NCI-H510A treated with DMSO at 0.1 percent for 48 hours (cell line): Measurements from ENCODE around the gene TAP1.
"Not testable (repeated sequence)": the region's sequence is repeated elsewhere in the genome, so short reads cannot be mapped to it uniquely, and the experiment has no call there.

Source experiments
- DNase-seq: peaks from one replicate; lab custom pipeline; 2025; lab: John Stamatoyannopoulos, UW

Gene TAP1

DNA sequence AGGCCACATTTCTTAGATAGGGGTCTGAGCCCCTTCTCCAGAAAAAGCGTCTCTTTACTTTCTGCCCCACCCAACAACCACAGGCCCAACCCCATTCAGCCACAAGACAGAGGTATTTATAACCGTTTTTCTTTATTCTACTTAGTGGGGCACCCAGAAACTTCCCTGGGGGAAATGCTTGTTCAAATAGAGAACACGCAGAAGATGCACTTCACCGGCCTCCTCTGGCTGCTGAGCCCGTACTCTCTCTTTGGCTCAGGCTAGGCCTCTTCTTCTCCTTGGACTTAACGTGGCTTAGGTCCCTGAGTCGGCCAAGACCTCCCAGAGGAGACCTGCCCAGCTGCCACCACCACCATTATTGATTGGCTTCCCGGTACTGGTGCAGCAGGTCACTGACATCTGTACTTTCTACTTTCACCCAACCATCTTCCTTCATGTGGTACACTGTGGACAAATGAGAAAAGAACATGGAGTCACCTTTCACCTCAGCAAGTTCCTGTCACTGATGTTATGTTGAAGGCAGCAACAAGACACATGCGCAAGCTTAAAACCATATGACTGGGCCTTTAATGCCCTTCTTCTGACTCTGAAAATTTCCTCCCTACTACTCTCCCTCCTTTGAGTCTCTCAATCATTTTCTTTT is 12.8 kb downstream of the TAP1 start:
- no peak for DNase-seq

DNA sequence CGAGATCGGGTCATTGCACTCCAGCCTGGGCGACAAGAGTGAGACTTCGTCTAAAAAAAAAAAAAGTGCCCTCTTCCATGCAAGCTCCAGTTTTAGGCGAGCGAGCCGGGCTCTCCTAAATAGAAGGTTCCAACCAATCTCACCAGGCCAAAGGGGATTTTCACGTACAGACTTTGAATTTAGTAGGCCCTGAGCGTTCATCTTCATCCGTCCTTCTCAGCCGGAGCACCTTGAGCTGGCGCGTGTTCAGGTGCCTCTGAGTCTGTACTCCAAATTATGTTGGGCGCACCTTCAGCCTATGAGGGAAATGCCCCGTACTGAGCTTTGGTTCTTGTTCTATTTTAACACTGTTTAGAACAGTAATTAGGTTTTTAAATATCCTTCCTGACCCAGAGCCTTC is 14.1 kb downstream of the TAP1 start:
- DNase-seq: no peak

DNA sequence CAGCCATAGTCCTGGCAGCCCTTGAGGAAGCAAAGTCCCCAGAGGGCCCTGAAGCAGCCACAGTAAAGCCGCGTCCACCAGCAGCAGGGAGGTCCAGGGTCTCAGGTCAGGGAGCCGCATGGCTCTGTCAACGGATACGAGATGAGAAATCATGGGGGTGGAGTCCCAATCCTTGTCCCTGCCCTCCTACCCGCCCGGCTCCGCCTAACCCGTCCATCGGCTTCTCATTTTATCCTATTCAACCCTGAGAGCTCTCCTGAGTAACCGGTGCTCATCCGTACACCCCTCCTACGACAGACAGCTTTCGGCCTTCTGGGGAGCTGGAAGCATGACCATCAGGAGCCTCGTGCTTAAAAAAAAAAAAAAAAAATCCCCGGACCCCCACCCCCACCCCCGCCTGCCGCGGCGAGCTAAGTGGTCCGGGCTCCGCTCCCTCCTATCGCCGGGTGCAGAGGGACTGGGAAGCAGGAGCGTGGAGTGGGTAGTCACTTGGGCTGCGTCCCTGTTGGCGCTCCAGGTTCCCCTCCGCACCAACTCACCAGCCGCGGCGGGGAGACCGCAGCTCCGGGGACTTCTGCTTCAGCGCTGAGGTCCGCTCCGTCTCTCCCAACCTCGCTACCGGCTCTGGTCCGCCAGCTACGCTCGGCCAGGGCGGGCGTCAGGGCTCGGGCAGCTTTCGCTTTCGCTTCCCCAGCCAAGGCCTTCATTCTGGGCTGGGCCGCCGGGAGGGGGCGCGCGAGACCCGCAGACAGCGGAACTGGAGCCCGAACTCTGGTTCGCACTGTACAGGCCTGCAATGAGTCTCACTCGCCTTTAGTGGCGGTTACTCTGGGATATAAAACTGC is 15.2 kb downstream of the TAP1 start, which contains the start of gene TAP2:
Gene TAP2 (minus strand): TSS at position 626 of the 845 bp plus-strand sequence. CDS start 506 bp downstream, at position 120.
- DNase-seq: peak; percentile 97

DNA sequence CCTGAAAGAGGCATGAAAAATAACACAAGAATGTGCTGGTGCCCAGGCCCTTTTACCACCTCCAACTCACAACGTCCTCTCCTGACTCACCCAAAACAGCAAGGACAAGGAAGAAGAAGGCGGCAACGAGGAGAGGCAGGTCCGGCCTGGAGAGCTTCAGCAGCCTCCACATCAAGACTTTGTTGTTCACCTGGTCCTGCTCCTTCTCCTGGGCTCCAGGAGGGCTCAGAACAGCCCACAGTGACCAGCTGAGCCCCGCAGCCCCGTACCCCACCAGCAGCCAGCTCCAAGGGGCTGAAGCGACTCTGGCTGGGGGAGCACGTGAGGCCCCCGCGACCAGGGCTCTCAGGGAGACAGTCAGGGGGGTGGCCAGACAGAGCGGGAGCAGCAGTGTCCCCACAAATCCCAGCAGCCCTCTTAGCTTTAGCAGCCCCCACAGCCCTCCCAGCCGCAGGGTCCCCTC is 15.8 kb downstream of the TAP1 start:
- no peak for DNase-seq

DNA sequence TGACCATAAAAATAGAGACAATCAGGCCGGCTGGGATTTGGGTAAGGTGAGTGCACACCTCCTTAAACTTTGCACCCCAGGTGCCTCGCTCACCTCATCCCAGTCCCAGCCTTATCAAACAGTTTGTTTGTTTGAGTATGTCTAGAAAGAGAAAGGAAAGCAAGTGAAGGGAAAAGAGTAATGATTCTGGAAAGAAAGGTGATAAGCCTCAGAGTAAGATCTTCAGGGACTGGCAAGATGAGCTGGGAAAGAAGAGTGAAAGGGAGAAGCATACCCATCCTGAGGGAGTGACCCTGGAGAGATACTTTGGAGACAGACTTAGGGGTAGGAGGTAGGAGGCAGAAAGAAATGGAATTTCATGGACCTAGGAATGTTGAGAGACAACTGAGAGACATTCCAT is 16.6 kb downstream of the TAP1 start:
- DNase-seq: no peak

DNA sequence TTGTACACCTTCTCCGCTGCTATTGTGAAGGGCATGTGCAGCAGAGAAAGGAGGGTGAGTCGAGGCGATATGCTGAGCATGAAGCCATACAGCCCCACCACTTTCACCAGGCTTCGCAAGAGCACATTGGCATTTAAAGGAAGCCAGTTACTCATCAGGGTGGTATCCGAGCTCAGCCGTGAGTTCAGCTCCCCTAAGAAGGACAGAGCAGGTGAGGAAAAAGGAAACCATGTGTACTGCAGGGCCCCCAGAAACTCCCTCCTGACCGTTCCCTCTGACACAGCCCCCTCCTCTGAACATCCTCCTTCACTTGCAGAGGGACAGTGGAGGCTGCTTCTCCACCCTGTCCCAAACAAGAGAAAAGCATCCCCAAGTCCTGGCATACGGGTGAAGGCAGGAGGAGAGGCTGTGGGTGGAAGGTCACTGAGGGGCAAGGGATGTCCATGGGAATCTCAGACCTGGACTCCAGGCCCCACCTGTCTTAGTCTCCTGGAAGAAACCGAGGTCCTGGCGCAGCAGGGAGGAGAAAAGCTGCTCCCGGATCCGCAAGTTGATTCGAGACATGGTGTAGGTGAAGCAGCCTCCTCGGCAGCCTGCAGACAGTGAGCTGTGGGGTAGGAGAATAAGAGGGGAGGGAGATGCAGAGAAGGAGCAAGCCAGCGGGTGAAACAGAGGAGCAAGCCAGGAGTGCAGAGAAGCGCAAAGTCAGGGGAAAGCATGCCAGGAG is 18.2 kb downstream of the TAP1 start:
- no peak for DNase-seq

DNA sequence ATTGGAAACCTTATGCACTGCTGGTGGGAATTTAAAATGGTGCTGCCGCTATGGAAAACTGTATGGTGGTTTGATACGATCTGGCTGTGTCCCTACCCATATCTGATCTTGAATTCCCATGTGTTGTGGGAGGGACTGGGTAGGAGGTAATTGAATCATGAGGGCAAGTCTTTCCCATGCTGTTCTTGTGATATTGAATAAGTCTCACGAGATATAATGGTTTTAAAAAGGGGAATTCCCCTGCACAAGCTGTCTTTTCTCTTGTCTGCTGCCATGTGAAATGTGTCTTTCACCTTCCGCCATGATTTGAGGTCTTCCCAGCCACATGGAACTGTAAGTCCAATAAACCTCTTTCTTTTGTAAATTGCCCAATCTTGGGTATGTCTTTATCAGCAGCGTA is 19.8 kb downstream of the TAP1 start:
- DNase-seq: no peak

DNA sequence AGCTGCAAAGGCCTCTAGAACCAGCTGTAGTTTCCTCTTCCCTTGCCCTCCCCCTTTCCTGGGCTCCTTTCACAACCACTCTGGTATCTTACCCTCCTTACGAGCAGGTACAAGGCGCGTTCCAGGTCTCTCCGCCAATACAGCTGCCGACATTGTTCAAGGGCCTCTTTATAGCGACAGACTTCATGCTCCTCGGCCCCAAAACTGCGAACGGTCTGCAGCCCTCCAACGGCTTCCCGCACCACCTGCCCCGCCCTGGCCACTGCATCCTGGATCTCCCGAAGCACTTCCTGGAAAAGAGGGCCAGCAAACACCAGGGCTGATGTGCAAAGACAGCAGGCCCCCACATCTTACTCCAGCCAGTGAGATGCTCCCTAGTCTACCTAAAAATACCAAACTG is 21.0 kb downstream of the TAP1 start:
- DNase-seq: no peak

DNA sequence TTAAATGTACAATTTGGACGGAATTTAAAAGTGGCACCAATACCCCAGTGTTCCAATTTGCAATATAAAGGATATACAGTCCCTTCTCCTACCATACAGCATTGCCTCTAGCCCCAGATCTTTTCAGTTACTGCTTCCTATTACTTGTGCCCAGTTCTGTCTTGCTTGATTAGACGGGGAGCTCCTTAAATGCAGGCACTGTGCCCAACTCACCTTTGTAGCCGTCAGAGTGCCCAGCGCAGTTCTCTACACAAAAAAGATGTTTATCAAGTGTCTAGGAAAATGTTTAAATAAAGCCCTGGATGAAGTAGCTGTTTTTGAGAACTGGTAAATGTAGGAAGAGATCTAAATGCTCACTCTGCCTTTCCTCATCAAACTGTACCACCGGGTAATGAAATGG is 22.6 kb downstream of the TAP1 start:
- no peak for DNase-seq

DNA sequence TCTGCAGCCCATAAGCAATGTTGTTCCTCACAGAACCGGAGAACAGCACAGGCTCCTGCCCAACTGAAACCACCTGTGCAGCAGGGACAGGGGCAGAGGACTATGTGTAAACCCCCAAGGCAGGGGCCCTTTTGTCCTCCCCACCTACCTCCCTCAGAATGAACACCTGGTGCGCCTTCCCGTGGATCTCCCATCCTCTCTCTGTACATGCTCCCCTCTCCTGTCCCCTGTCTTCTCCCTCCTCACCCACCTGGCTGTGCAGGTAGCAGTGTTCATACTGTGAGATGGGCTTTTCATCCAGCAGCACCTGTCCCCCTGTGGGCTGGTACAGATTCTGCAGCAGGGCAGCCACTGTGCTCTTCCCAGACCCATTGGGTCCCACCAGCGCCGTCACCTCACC is 23.5 kb downstream of the TAP1 start:
- DNase-seq: no peak

DNA sequence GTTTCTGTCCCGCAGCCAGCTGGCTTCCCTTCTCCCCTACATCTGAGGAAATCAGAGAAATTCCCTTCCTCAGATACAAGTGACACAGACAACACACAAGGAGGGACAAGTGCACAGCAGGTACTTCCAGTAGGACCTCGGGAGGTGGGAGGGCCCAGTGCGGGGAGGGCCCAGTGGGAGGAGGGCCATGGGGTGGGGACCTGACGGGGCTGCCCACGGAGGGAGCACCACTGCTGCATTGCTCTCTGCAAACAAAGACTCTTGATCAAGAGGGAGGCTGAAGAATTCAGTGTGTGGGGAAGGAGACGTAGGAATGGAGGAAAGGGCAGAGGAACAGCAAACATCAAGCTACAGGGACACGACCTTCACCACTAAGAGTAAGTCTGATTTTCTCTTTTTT is 24.0 kb downstream of the TAP1 start:
- no peak for DNase-seq

DNA sequence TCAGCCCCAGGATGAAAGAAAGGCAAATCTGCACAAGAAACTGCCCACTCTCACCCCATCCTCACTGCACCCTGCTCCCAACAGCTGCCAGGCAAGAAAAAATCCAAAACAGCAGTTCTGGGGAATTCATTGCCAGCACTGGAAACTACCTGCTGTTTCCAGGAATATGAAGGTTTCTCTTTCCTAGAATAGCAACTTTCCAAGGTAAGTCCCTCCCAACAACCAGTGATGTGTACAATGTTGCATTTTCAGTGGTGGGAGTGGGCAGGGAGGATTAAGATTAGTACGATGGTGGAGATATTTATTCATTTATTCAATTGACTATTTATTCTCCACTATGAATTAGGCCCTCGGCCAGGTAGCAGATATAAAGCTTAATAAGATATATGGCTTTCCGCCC is 26.5 kb downstream of the TAP1 start:
- DNase-seq: no peak

DNA sequence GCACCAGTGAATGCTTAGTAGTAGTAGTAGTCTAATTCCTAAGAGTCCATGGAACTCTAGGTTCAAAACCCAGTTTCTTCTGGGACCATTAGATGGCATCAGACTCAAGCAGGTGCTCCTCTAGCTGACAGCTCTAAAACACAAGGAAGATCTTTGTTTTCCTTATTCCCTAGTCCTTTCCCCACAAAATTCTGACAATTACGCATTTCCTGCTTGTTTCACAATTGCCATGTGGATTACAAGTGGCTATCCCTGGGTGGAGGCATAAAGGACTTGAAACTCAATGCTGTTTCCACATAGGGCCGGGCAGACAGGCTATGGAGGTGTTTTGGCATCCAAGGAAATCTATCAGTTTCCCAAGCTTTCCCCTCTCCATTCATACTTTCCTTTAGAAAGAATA is 27.5 kb downstream of the TAP1 start:
- no peak for DNase-seq

DNA sequence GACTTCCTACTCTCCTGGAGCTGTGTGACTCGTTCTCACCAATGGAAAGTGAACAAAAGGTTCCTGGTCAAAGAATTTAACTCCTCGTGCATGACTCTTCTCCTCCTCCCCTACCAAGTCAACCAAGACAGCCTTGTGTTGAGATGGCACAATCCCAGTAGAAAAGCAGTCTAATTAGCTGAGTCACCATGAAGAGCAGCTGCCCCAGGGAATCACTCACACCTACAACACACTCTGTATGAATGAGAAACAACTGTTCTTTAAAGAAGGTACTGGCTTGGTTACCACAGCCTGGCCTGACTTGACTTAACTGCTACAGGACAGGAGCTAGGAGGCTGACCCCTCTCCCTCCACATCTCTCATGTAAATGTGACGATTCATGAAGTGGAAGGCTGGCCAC is 33.8 kb downstream of the TAP1 start:
- no peak for DNase-seq

DNA sequence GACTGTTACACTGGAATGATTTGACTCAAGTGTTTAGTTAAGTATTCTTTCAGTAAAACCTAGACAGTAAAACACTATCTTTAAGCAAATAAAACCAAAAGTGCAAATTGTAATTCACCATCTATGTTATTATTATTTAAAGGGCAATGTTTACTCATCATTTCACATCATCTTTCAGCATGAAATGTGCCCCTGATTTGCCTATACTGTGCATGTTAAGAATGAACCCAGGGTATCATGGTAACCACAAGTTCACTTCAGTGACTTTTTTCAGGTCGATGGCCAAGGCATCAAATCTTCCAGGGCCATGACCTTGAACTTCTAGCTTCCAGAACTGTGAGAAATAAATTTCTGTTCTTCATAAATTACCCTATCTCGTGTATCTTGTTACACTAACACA is 34.6 kb downstream of the TAP1 start:
- no peak for DNase-seq

DNA sequence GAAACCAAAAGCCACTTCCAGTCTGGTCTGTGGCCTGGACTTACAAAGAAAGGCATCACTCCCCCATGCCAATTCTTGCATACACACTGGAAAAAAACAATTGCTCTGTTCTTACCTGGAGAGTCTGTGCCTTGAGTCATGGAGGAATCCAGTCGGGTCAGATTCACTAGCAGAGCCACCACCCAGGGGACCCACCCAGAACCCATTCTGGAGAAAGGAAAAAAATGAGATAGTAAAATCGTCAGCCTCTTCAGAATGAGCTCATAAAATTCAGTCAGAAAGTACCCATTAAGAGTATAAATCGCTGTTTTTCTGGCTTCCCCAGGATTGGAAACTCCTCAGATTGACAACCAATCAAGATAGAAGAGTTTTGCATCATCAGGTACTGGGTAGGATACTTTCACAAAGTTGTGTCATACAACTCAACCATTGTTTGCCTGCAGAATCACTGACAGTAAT is 36.7 kb downstream of the TAP1 start, which contains the start of gene HLA-DOB:
Gene HLA-DOB (minus strand): TSS at position 257 of the 459 bp plus-strand sequence. CDS start 51 bp downstream, at position 206.
- DNase-seq: no peak

DNA sequence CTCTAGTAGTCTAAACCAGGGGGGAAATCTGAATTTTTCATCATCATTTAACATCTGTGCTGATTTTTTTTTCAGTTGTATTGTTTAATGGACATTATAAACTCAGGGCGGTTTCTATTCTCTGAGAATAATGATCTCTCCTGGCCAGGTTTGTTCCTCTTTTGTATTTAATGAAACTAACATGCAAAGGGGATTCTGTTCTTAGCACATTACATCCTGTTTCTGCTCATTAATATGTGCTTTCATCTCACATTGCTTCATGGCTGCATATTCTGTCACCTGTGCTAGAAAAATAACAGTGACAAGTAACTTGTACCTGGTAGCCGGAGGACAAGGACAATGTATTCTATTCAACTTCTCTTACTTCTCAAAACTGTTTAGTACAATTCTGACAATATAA is 37.5 kb downstream of the TAP1 start:
- DNase-seq: no peak

DNA sequence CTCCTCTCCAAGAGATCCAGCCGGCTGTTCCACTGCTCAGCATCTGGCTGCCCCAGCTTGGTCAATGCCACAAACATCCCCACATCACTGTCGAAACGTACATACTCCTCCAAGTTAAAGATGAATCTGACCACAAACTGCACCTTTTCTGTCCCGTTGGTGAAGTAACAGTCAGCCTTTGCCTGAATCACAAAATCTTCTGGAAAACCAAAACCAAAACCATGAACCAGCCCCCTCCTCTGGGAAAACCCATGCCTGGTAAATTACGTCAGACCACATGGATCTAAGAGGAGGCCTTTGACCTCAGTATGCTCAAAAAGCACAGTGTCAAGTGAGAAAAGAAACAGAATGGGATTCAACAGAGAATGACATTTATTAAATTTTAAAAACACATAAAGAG is 38.4 kb downstream of the TAP1 start:
- DNase-seq: no peak

DNA sequence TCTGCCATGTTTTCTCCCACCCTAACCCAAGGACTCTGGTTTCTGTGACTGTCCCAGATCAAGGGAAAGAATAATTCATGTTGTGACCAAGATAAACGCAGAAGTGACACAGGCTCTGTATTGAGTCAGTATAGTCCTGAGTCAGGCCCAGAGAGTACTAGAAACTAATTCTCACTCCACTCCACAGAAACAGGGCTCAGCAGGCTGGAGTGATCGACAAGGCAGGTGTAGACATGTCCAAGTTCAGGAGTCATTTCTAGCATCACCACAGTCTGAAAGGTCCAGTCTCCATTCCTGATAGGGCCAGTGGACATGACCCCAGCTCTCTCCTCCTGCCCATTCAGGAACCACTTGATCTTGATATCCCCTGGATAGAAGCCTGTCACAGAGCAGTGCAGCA is 39.4 kb downstream of the TAP1 start:
- DNase-seq: no peak

DNA sequence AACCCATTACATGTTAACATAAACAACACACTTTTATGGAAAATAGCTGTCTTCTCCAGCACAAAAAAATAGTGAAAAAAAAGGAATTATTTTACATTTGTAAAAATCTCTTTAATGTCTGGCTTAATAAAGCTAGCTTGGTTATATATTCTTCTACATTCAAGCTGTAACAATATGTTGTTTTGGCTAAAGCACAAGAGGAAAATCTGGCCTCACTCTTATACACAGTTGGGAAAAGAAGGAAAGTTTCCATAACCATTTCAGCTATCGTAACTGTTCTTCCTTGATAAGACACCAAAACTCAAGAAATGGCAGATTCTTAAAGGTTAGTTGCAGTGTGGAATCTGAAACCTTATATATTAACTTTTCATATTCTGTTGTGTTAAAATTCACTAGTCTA is 44.3 kb downstream of the TAP1 start:
- no peak for DNase-seq

DNA sequence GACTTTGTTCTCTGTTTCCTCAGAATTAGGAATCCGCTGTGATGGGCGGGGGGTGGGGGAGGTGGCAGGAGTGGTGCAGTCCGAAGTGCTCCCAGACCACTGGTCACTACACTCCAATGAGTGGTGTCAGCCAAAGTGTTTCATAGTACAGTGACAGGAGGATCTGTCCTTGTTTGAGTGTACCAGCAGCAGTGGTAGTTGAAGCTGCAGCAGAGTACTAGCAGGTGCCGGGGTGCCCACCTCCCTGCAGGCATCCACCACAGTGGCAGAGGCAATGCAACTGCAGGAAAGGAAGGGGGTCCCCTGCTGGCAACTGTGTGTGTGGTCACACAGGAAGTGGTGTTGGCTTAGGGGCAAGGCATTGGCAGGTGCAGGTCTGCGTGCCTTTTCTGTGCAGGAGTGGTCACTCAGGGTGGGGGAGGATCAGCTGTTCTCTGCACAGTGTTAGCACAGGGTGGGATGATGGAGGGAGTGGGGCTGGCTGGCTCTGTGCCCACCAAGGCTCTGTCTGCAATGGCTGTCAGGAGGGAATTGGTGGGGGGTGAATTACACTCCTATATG is 46.4 kb downstream of the TAP1 start:
- no peak for DNase-seq

DNA sequence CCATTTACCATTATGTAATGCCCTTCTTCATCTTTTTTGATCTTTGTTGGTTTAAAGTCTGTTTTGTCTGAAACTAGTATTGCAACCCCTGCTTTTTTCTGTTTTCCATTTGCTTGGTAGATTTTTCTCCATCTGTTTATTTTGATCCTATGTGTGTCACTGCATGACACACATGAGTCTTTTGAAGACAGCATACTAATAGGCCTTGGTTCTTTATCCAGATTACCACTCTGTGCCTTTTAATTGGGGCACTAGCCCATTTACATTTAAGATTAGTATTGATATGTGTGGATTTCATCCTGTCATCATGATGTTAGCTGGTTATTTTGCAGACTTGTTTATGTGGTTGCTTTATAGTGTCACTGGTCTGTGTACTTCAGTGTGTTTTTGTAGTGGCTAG is 48.1 kb downstream of the TAP1 start:
- not testable (repeated sequence) for DNase-seq
